ENCODE data around the gene CD8B.

- no peak for TF ChIP-seq EP300 (IDR thresholded peaks at IDR 0.05)
- TF ChIP-seq, protein P1, sequence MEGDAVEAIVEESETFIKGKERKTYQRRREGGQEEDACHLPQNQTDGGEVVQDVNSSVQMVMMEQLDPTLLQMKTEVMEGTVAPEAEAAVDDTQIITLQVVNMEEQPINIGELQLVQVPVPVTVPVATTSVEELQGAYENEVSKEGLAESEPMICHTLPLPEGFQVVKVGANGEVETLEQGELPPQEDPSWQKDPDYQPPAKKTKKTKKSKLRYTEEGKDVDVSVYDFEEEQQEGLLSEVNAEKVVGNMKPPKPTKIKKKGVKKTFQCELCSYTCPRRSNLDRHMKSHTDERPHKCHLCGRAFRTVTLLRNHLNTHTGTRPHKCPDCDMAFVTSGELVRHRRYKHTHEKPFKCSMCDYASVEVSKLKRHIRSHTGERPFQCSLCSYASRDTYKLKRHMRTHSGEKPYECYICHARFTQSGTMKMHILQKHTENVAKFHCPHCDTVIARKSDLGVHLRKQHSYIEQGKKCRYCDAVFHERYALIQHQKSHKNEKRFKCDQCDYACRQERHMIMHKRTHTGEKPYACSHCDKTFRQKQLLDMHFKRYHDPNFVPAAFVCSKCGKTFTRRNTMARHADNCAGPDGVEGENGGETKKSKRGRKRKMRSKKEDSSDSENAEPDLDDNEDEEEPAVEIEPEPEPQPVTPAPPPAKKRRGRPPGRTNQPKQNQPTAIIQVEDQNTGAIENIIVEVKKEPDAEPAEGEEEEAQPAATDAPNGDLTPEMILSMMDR (IDR thresholded peaks at IDR 0.05), result no peak
- no peak for TF ChIP-seq POLR2A (IDR thresholded peaks at IDR 0.05)
- TF ChIP-seq POLR2AphosphoS5 (IDR thresholded peaks at IDR 0.05), result no peak
Measured at GRCh38 chr2:86809481-86810121, 52.1 kb downstream of the CD8B start.

All from suprapubic skin (tissue), 4 donors.